Measurements from ENCODE around the gene IL21R. TPM values are rescaled to one million over a fixed set of nuclear protein-coding genes. Genes with fewer than 3 reads are reported as not detected.

IL21R gene
- total and polyA plus RNA-seq, 9 of the 15 experiments (the other 6 are each of a cell fraction or from before 2014, with no cell fraction given) = 0.04 to 0.34 (median 0.18) TPM; not detected in 1

- TF ChIP-seq MBD2 (IDR thresholded peaks at IDR 0.05; ENCODE audit: borderline replicate concordance, low read depth) = no peak
- TF ChIP-seq SNRNP70 (optimal IDR thresholded peaks at IDR 0.05; ENCODE audit: low read depth, low read length) = no peak
- no peak for TF ChIP-seq ZNF785 (CRISPR knock-in tag; IDR thresholded peaks at IDR 0.05)
- no peak for TF ChIP-seq MECOM (CRISPR knock-in tag; IDR thresholded peaks at IDR 0.05)
- peak; percentile 91 for TF ChIP-seq SMARCA5 (IDR thresholded peaks at IDR 0.05)
- TF ChIP-seq ADNP (tag; IDR thresholded peaks at IDR 0.05) = peak; percentile 68
- no peak for TF ChIP-seq PYGO2 (tag; IDR thresholded peaks at IDR 0.05)
- TF ChIP-seq U2AF2 (optimal IDR thresholded peaks at IDR 0.05; ENCODE audit: low read depth, low read length) = no peak
- TF ChIP-seq NRF1 (conservative IDR thresholded peaks at IDR 0.05 in 1 of 2, IDR thresholded peaks at IDR 0.05 in 1 of 2) = no peak
- no peak for TF ChIP-seq COPS2 (conservative IDR thresholded peaks at IDR 0.05)
- no peak for TF ChIP-seq RAD21 (CRISPR knock-in tag; conservative IDR thresholded peaks at IDR 0.05 in 1 of 2, IDR thresholded peaks at IDR 0.05 in 1 of 2)
- no peak for TF ChIP-seq CREM (IDR thresholded peaks at IDR 0.05; ENCODE audit: low read depth)
- peak; percentile 91 for TF ChIP-seq BCOR (IDR thresholded peaks at IDR 0.05)
- peak in 1 of 2 experiments; percentile 76; a peak in 1 of 4 replicates for TF ChIP-seq KDM1A (IDR thresholded peaks at IDR 0.05)
- no peak for TF ChIP-seq CCNT2 (IDR thresholded peaks at IDR 0.05; ENCODE audit: borderline replicate concordance, extremely low read depth, insufficient read length, low read depth, low read length)
- no peak for TF ChIP-seq MLLT1 (IDR thresholded peaks at IDR 0.05)
- no peak for TF ChIP-seq ZNF282 (CRISPR knock-in tag; IDR thresholded peaks at IDR 0.05)
- no peak for TF ChIP-seq CSDE1 (IDR thresholded peaks at IDR 0.05)
- TF ChIP-seq PTBP1 (IDR thresholded peaks at IDR 0.05; ENCODE audit: low read depth, low read length) = 0 out of 2 replicates have a peak, but pooled peaks have one; percentile 57
- no peak for TF ChIP-seq ZNF197 (CRISPR knock-in tag; IDR thresholded peaks at IDR 0.05; ENCODE audit: low read depth)
- no peak for TF ChIP-seq HEY1 (CRISPR knock-in tag; IDR thresholded peaks at IDR 0.05; ENCODE audit: borderline replicate concordance)
- no peak for TF ChIP-seq POLR2A (conservative IDR thresholded peaks at IDR 0.05)
- no peak for TF ChIP-seq ELK3 (CRISPR knock-in tag; IDR thresholded peaks at IDR 0.05)
- TF ChIP-seq FOXA3 (CRISPR knock-in tag; conservative IDR thresholded peaks at IDR 0.05 in 1 of 2, IDR thresholded peaks at IDR 0.05 in 1 of 2) = no peak
- no peak for TF ChIP-seq ZSCAN29 (IDR thresholded peaks at IDR 0.05)
- TF ChIP-seq SIN3B (IDR thresholded peaks at IDR 0.05; ENCODE audit: low read depth) = no peak
- TF ChIP-seq TRIM25 (IDR thresholded peaks at IDR 0.05; ENCODE audit: borderline replicate concordance) = no peak
Observed at GRCh38 chr16:27434141-27435051, 32.4 kb downstream of the IL21R start (continued).
